Stimulated activated CD4-positive, alpha-beta T cell treated with anti-CD3 and anti-CD28 coated beads, Interleukin-4, amount 100 ng/mL, for 4 hours (primary cell): ENCODE results near the gene COL4A2.

Experiments
- DNase-seq, 2 experiments: peaks; one replicate each; pipeline ENCODE4 v3.0.0-alpha.2; 2020

COL4A2 gene

DNA sequence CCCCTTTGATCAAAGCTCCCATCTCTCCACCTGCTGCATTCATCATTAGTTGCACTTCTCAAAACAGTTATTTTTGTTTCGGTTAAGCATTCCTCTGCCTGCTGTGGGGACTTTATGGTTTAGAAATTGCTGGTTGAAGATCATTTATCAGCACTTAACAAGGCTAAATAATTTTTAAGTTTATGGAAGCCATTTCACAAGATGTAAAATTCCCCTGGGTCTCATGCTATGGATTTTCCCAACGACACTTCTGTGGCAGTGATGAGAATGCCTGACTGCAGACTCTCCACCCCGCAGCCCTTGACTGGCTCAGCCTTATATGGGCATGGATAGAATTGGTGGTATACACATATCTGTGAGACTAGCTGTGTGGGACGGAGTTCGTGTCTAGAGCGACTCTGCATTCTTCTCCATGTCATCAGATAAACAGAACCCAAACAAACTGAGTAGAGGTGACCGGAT, 52.8 kb downstream of the COL4A2 start:
- DNase-seq: no peak

DNA sequence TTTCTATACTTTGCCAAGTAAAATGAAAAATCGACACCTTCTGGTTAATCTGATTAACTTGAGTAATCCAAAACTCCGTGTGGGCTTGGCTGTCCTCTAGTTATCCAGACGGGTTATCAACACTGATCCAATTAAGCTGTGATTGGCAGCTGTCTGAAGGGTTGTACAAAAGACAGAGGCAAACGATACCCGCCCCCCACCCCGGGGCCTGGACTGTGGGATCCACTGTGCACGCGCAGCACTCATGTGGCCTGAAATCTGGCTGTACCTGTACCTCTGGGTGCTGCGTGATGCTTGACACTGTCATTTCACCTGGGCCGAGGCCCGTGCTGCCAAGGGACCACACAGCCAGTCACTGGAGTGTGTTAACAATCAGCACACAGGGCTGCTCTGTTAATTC, 53.5 kb downstream of the COL4A2 start:
- DNase-seq: no peak

DNA sequence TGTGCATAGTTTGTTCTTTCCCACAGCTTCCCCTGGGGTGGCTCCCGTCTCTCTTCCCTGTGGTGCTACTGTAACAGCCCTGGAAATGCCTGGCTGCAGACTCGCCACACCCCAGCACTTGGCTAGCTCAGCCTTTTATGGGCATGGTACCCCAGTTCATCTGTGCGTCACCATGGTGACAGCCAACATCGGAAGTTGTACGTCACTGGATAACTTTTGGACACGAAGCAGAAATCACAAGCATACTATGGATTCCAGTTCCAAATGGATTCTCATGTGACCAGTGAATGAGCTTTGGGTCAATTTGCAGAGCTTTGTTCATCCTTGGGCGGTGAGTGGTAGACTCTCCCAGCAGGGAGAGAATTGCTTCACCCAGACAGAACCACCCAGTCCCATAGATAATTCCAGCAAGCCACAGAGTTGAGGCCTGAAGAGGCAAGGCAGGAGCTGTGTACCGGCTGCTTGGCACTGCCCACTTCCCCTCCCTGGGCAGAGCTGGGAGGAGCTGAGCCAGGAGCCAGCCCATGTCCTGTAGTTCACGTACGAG, 54.4 kb downstream of the COL4A2 start:
- no peak for DNase-seq

DNA sequence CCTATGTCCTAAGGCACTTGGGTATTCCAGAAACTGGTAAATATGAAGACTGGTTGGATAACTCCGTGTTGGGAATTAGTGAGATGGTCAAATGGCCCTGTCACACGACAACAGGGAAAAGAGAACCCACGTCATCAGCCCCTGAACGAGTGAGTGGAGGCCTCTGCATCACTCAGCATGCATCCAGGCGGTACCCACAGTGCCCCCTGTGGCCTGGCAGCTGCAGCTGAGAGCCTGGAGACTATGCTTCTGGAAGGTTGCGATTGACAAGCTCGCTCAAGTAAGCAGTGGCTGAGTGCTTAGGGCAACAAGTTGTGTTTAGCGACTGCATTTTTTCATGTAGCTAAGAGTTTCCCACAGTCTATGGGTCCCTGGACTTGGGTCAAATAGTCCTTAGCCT, 55.9 kb downstream of the COL4A2 start:
- DNase-seq: no peak

DNA sequence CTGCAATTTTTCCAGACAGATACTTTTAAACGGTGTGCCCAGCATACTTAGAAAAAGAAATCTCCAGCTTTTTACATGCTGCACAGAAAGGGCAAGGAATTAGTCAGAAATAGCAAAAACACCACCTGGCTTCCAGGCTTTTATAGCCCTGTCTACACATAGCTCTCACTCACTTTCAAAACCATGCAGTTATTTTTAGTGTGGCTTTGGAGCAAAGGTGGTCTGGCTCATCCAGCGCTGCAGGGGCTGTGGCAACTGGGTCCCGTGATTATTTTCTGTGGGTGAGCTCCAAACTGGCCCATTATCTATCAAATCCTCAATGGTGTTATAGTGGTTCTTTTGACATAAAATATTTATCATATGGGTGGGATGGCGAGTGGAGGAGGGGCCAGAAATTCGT, 57.0 kb downstream of the COL4A2 start:
- no peak for DNase-seq

DNA sequence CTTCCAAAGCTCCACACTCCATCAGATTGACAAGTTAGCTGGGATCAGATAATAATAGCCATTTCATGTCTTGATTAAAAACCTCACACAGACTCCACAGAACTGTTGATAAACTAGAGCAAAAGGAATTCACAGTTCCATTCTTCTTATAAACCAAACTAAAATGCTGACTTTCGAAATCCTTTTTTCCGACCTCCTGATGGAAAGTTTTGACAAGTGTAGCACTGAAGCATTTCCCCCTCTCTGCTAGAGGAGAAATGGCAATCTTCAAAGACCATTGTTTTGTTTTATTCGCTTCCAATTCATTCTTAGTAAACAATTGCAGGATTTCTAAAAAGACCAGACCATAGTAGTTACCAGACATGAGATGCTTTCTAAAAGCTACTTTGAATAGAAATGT, 58.8 kb downstream of the COL4A2 start:
- DNase-seq: no peak

DNA sequence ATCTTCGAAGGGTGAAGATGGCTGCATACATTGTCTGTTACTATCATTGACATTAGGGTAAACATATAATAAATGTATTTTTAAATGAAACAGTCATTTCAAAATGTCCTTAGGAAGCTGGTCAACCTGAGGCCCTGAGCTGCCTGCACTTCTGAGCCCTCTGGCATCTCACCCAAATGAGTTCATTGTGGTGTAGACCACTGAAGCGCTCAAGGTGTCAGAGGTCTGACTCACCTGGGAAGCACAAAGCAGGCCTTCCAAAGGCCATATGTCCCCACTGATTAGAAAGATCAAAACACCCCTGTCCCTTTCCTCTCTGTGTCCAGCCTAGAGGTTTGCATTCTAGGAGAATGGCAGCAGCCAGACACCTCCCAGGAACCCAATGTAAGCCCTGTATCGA, 59.6 kb downstream of the COL4A2 start:
- DNase-seq: no peak

DNA sequence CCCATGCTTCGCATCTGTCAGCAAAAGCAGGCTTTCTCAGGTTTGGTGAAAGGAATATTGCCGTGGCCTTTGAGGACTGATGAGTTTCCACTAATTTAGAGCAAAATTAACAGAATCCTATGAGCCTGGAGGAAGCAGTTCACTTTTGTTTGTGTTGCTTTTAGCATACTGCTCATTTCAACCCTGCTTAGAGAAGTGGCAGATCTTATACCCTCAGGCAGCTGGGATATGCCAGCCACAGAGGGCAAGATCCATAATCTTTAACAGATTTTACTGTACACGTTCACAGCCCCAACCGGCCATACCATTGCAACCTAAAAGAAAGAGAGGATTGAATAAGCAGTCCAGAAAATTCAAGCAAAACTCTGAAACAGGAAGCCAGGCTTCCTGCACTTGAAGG, 60.5 kb downstream of the COL4A2 start:
- no peak for DNase-seq

DNA sequence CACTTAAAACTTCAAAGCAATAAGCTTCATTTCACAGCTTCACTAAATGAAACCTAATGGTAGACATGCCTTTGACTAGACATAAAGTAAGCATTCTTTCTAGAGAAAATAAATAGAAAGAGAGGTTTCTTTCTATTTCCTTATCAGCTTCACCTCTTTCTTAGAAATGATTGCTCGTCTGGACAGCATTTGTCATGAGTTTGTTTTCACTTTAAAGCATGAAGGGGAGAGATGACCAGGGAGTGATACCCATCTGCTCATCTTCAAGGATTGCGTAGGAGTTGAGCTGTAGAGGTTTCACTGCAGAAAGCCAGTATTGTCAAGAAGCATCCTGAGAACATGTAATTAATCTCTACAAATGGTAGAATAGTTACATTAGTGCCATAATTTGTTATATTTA, 61.3 kb downstream of the COL4A2 start:
- DNase-seq: no peak

DNA sequence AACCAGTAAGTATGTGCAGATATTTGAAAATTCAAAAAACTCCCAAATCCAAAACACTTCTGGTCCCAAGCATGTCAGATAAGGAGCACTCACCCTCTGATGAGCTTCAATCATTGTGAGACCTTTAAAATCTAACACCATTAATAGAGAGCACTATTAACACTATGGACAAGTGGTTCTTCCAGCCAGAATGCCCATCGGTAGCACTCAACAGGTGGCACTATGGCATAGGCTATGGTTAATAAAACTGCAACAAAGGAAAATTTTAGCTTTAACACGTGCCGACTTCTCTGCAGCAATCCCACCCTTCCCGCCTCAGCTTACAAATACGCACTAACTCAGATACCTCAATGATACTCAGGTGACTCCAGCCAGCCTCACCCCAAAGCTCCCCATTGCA, 62.3 kb downstream of the COL4A2 start:
- DNase-seq: no peak

DNA sequence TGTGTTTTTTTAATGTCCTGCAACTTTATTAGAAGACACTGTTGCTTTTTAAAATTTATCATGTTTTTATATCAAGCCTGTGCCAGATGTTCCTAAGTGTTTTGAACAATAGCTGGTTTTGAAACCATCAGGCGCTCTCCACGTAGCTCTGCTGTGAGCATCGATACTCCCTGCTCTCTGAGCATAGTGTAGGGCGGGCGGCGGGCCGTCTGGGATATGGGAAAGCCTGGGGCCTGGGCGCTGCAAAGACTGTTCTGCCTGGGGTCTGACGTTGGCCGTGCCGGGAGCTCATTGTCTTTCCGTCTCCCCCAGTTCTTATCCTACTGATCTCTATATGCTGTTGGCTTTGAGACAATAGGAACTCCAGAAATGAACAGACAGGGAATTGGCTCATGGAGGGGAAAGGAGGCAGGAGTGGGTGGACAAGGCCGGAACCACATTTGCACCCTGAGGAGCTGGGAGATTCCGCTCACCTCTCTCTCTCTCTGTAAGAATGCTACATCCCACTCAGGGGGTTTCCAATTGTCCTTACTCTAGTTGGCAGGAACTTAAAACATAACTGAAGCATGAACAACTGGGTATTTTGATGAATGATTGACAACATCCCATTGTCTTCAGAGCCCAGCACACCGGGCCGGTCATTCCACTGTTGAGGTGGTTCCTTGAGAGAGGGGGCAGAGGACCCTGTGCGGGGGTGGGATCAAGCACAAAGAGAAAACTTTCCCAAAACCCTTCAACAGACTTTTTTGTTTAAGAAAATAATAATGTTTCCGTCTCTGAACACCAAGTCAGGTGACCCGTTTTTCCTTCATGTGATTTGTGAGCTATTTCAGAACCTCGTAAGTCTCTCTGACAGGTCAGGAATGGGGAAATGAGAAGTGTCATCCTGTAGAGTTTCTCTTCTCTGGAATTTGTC, 64.7 kb downstream of the COL4A2 start:
- no peak for DNase-seq

DNA sequence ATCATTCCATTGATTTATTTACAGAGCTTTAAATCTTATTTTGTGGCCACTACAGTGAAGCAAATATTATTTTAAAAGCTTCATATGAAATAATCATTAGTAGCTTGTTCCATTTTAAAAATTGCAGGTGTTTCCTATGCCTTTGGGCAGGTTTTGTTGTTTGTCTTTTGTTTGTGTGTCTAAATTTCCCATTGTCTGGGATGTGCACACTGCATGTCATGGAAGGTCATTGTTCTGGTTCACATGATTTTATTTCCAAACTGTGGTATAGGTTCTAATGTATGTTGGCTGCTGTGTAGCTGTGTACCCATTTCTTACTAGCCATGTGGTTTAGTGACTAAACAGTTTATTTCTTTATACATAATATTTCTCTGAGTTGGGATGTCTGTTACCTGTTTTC, 65.6 kb downstream of the COL4A2 start:
- no peak for DNase-seq

DNA sequence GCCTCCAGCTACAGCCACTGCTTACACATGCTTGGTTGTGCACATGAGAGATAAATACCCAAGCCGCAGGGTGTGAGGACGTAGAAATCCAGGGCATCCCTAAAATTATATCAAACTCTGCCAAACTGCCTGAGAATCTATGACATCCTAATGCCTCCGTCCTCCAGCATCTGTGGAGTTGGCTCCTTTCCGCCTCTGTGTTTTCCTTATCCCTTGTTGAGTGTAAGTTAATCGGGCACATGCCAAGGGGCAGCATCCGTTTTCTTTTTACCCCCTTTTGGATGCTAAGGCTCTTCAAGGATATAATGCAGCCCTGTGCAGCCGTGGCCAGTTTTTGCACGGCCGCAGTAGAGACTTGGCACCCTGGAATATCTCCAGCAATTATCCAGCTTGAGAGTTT, 66.5 kb downstream of the COL4A2 start:
- DNase-seq: no peak

DNA sequence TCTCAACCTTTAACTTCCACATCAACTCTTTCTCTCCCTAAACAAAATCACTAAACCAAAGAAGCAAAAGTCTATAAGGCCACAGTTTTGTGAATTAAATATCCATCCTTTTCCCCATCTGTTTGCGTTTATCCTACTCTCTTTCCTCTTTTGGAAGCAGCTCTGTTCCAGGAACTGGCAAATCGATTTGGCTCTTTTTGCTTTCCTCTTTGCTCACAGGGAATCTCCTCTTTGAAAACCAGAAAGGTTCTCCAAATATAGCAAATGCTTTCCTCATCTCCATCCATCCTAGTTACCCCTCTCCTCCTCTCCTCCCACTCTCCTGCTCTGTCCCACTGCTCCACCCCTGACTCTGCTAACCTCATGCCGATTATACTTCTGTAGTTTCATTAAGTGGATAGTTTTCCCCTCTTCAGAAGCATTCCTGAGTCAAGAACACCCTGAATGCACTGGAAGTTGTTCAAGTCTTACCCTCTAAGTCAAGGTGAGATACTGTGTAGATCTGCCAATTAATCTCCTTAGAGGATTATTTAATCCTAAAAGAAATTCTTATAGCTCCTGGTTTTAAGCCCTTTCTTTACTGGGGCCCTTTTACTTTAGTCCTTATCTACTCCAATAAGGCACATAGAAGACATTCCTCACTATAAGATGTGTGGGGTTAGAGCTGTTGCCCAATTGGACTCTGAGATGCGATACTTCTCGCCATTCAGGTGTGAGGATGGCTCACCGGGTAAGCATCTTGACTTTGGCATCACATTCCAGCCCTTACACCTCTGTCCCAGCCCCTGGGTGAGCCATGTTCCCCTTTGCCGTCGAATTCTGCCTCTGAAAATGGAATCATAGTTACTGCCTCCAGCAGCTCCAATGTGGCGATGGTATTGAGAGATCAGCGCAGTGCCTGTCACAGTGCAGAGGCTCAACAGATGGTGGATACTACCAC, 67.6 kb downstream of the COL4A2 start:
- no peak for DNase-seq

DNA sequence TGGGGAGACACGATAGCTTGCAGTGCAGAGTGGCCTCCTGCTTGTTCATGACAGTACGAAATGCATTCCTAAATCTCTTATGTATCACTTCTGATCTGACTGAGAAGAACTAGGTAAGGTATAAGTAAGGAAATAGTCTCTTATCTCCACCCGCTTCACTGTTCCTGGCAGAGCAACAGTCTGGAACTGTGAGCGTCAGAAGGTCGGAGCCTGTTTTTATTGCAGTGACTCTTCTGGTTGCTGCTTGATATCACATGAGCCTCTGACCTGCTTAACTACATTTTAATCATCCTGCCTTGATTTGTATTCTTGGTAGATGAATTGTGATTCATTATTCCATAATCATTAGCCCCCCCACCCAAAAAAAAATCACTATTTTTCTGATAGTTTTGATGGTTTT, 69.0 kb downstream of the COL4A2 start:
- DNase-seq: no peak

DNA sequence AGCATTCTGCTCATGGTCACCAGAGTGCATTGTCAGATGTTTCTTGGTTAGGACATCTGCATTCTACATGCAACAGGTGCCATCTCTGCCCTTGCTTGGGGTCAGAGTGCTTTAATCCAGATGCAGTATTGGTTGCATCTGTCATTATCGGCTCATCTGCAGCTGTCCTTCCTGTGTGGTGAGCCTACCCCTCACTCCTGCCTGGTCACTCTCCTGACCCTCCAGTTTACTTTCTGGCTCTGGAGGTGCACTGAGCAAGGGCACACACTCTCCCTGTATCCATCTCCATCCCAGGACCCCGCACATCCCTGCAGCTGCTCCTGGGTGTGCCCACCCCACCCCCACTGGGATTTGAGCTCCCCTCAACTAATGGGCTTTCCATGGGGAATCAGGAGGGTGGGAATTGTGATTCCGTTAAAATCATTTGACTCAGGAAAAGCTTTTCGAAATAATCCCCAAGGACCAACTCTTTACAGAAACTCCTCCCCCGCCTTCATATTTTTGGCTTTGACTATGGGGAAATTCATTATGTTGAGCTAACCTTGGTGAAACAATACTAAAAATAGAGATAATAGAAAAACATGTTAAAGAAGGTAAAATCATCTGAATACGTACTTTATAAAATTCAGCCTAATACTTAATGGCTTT, 70.2 kb downstream of the COL4A2 start:
- DNase-seq: no peak

DNA sequence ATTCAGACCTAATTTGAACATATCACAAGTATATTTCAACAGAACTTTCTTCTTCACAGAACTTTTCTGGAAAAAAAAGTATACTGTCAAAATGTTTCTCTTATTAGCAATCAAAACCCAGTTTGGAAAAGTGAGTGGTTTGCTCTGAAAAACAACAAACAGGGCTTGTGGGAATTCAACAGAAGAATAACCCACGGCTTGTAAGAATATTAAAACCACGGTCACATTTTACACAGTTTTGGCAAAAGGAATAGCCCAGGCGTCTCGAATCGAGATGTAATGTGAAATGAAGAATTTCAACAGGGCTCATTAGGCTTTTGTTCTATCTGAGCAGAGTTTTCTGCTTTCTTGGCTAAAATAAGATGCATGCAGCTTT, 70.7 kb downstream of the COL4A2 start:
- no peak for DNase-seq

DNA sequence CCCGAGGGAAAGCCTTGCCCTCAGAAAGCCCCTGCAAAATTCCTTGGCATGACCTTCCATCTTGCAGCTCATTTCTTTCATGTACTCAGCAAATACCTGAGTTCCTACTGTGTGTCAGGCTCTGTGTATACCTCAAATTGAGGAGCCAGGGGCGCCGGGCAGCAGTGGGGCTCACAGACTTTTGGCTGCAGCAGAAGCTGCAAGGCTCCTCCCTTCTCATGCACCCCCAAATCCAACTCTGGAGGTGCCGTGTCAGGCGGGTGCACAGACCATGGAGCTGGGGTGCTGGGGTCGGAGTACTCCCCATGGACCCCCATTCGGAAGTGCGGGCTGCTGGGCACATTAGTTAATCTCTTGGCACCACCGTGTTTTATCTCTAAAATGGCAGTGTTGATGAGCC, 72.3 kb downstream of the COL4A2 start:
- DNase-seq: no peak

DNA sequence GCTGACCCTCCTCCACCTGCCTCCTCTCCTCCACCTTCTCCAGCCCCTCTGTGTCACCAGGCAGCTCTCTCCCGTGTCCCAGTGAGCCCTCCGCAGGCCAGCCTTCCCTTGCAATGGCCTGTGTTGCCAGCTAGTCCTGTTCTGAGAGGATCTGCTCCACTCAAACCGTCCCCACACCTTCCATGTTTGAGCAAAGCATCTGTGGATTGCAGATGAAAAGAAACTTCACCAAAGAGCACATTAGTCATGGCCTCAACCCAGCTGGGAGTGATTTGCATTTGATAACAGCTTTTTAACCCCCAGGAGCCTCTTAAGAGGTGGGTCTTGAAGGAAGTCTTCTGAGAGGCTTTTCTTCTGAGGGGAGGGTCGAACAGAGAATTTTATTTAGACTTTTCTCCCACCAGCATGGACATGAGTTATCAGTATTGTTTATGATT, 72.8 kb downstream of the COL4A2 start:
- DNase-seq: no peak

DNA sequence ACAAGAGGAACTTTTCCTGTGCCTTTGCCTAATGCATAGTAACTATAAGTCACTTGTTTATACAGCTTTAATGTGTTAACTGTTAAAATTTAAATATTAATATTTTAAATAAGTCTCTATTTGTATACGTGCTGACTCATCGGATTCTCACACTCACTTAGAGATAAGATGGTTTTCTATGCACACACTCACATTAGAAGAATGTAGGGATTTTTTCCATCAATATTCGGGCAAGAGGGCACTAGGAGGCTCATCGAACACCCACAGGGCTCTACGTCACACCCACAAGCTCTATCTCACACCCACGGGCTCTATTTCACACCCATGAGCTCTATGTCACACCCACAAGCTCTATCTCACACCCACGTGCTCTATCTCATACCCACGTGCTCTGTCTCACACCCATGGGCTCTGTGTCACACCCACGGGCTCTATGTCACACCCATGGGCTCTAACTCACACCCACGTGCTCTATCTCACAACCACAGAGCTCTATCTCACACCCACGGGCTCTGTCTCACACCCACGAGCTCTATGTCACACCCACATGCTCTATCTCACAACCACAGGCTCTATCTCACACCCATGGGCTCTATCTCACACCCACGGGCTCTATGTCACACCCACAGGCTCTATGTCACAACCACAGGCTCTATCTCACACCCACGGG, 73.4 kb downstream of the COL4A2 start:
- DNase-seq: no peak

DNA sequence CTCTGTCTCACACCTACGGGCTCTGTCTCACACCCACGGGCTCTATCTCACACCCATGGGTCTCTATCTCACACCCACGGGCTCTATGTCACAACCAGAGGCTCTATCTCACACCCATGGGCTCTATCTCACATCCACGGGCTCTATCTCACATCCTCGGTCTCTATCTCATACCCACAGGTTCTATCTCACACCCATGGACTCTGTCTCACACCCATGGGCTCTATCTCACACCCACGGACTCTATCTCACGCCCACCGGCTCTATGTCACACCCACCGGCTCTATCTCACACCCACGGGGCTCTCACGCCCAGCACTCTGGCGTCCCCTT, 73.9 kb downstream of the COL4A2 start:
- no peak for DNase-seq

DNA sequence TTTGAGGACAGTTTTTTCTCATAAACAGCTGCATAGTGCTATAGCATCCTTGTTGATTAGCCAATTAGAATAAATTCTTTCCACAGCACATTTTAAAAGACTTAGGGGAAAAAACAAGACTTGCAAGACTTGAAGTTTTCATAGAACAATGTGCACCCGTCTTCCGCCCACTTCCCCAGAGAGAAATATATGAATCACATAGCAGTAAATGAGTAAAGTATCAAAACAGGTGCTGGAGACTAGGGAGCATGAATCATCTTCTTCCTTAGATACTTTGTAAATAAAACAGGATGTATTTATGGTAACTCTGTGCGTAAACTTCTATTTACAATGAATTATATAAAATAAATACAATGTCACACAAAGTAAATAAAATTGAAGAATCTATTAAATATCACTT, 75.1 kb downstream of the COL4A2 start:
- no peak for DNase-seq

DNA sequence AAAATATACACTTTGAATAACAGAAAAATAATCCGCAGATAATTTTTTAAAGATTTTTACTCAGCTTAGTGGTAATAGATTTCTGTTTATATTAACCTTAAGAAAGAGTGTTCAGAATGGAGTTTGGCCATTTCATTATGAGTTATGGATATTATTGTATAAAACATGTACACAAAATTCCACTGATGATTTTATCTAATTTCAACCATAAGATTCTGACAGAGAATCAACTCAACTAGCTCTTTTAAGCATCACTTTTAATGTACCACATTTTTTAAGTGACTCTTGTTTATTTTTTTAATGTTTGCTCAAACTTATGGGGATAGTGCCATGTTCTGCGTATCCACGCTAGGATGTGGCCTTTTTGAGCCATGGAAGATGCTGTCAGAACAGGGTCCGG, 75.7 kb downstream of the COL4A2 start:
- no peak for DNase-seq
